Pancreas (tissue), 10 donors: Measurements from ENCODE around the gene CRISPLD2. TPM values are rescaled to one million over a fixed set of nuclear protein-coding genes. Genes with fewer than 3 reads are reported as not detected.

Experiments
- ATAC-seq, 4 donors: fragments of 200-7000 bp; cut with Tn5 transposase; one replicate each; pipeline versions ENCODE4 v1.8.0 to v1.9.1; 2020; ENCODE audit warnings: mild to moderate bottlenecking in 4 of 4, moderate library complexity in 4 of 4
- DNase-seq, 6 donors: peaks; one replicate each; pipeline ENCODE4 v3.0.0-alpha.2; 2020
- FAIRE-seq: peaks from 2 replicates; lab custom pipeline; 2012; peaks lifted over from hg19 to GRCh38; lab: Jason Lieb, UNC
- H3K27ac ChIP-seq, 4 donors: fragments of 200-600 bp; sonication (generic); 1 replicate in 3 of 4; 2 replicates in 1 of 4; pipeline versions ENCODE4 v1.5.0 to v1.8.0; 2020
- H3K27me3 ChIP-seq, 4 donors: fragments of 200-600 bp; one replicate each; pipeline ENCODE4 v1.8.0; 2021
- H3K36me3 ChIP-seq, 3 donors: fragments of 200-600 bp; sonication (generic) in 1 of 3; one replicate each; pipeline versions ENCODE4 v1.5.0 to v1.8.0; 2020 to 2021
- H3K4me1 ChIP-seq, 3 donors: fragments of 200-600 bp; one replicate each; pipeline ENCODE4 v1.8.0; 2021
- H3K4me3 ChIP-seq, 4 donors: fragments of 200-600 bp; sonication (generic) in 2 of 4; one replicate each; pipeline versions ENCODE4 v1.5.0 to v1.8.0; 2020 to 2021
- H3K9me3 ChIP-seq, 4 donors: fragments of 200-600 bp; one replicate each; pipeline ENCODE4 v1.8.0; 2021
- CTCF ChIP-seq, 4 donors: fragments of 200-600 bp; sonication (generic) in 3 of 4; IDR thresholded peaks; one replicate each; pipeline versions ENCODE4 v1.5.0 to v1.8.0; 2021; ENCODE audit warnings: antibody characterized with exemption in 4 of 4
- WGBS, 2 donors: extraction: QIAGEN DNeasy Blood & Tissue Kit; methylation state at CpG; one replicate each; pipeline ENCODE4 v1.1.7; 2013; 5-methylcytosine and 5-hydroxymethylcytosine counted together
- intact Hi-C, 3 donors: fragments of 100-400 bp; cut with DNase I; formaldehyde crosslinking; loops; one replicate each; pipeline versions ENCODE4 v1.11.1 to v1.14.2; 2022
- polyA plus RNA-seq, 2 donors: library from polyadenylated mRNA; stranded (reverse); fragments of 200-250 nt; gene quantifications; one replicate each; pipeline ENCODE4 v1.2.3, GENCODE V29; 2013
- total RNA-seq, 6 donors: library from RNA; stranded (reverse); fragmentation: NEBNext Ultra II Directional in 4 of 6; extraction: Animal tissue kit (Norgen Biotek cat#: 25700) in 4 of 6; gene quantifications; one replicate each; pipeline versions ENCODE4 v1.2.1 to v1.2.4, GENCODE V29; 2021 to 2023
- donor health status: healthy with polysubstance abuse.
- donor health status: DM: no; HTN: no; CAD: no; lungs with moderate emphysema.
- donor health status: DM: no; HTN: no; CAD: no.
- donor health status: control.
- donor health status: control.
- donor health status: Bipolar disorder and iron deficiency.
- donor health status: DM: yes; HTN: yes; CAD: no.
- donor health status: DM: no; HTN: no; CAD: no.
- donor health status: DM: no; HTN: no; CAD: no.
- donor health status: DM: yes; HTN: yes; CAD: no.

Gene CRISPLD2
- total and polyA plus RNA-seq, 8 donors: 4.1 to 40.2 (median 14.1) TPM

- no peak for DNase-seq
- H3K36me3 ChIP-seq: no peaks in the 10 kb centered on the region
- H3K4me1 ChIP-seq: peaks cover 8 to 10% (median 8%) of the 10 kb centered on the region in 3 donors
- no peak for ATAC-seq
- 76 to 81% methylated on average over 11 of the region's 11 CpGs for WGBS, 2 donors
- TF ChIP-seq CTCF (IDR thresholded peaks at IDR 0.05): no peak
- no peak overlapping the region for H3K27ac ChIP-seq
- intact Hi-C loops: no loop called here
- H3K4me3 ChIP-seq: no peak overlapping the region
- FAIRE-seq: no peak
- no peaks in the 10 kb centered on the region for H3K9me3 ChIP-seq
- no peaks in the 10 kb centered on the region for H3K27me3 ChIP-seq
Observed at GRCh38 chr16:84789431-84789830, 30.4 kb upstream of the CRISPLD2 start.

GRCh38 chr16:84790301-84790700 is 29.5 kb upstream of the CRISPLD2 start:
- Histone ChIP-seq H3K4me3 (no peak overlapping the region), H3K4me1 (peaks cover 7 to 10% (median 8%) of the 10 kb centered on the region in 3 donors), H3K36me3 (no peaks in the 10 kb centered on the region), H3K27ac (no peak overlapping the region), H3K9me3 (no peaks in the 10 kb centered on the region), H3K27me3 (no peaks in the 10 kb centered on the region)
- no peak for DNase-seq
- no peak for TF ChIP-seq CTCF (IDR thresholded peaks at IDR 0.05)
- 93 to 94% methylated on average over 4 of the region's 4 CpGs for WGBS, 2 donors
- no peak for ATAC-seq
- no peak for FAIRE-seq
- intact Hi-C loops: no loop called here

GRCh38 chr16:84791088-84791487 is 28.7 kb upstream of the CRISPLD2 start:
- no peak for DNase-seq
- no peak overlapping the region for H3K27ac ChIP-seq
- TF ChIP-seq CTCF (IDR thresholded peaks at IDR 0.05): no peak
- H3K4me3 ChIP-seq: no peak overlapping the region
- intact Hi-C loops: no loop called here
- H3K4me1 ChIP-seq: peaks cover 0 to 4% (median 2%) of the 10 kb centered on the region in 3 donors
- no peaks in the 10 kb centered on the region for H3K27me3 ChIP-seq
- no peaks in the 10 kb centered on the region for H3K9me3 ChIP-seq
- ATAC-seq: no peak
- no peaks in the 10 kb centered on the region for H3K36me3 ChIP-seq
- 89 to 92% methylated on average over 12 of the region's 12 CpGs for WGBS, 2 donors
- FAIRE-seq: no peak

- no peak overlapping the region for H3K27ac ChIP-seq
- H3K27me3 ChIP-seq: no peaks in the 10 kb centered on the region
- H3K4me1 ChIP-seq: no peaks in the 10 kb centered on the region
- intact Hi-C loops: no loop called here
- DNase-seq (no peak), ATAC-seq (no peak), FAIRE-seq (no peak)
- no peak for TF ChIP-seq CTCF (IDR thresholded peaks at IDR 0.05)
- H3K4me3 ChIP-seq: no peak overlapping the region
- H3K9me3 ChIP-seq: no peaks in the 10 kb centered on the region
- 85 to 88% methylated on average over 6 of the region's 6 CpGs for WGBS, 2 donors
- H3K36me3 ChIP-seq: no peaks in the 10 kb centered on the region
Observed at GRCh38 chr16:84791501-84791900, 28.3 kb upstream of the CRISPLD2 start.

GRCh38 chr16:84794186-84794585 is 25.6 kb upstream of the CRISPLD2 start:
- ATAC-seq (no peak), FAIRE-seq (no peak), DNase-seq (no peak)
- H3K36me3 ChIP-seq: no peaks in the 10 kb centered on the region
- no peaks in the 10 kb centered on the region for H3K9me3 ChIP-seq
- no peak overlapping the region for H3K4me3 ChIP-seq
- TF ChIP-seq CTCF (IDR thresholded peaks at IDR 0.05): no peak
- no peaks in the 10 kb centered on the region for H3K4me1 ChIP-seq
- intact Hi-C loops: no loop called here
- no peak overlapping the region for H3K27ac ChIP-seq
- H3K27me3 ChIP-seq: no peaks in the 10 kb centered on the region
- WGBS, 2 donors: 77 to 91% methylated on average over 6 of the region's 6 CpGs
